Measurements from ENCODE around the gene DUSP28. TPM values are rescaled to one million over a fixed set of nuclear protein-coding genes. Genes with fewer than 3 reads are reported as not detected.

The DUSP28 gene
- total RNA-seq, 1 donor from 2014 or later, result 6.3 TPM

GRCh38 chr2:240603081-240603835 is 43.1 kb downstream of the DUSP28 start:
- no peak for DNase-seq
- peaks cover 7% of the 10 kb centered on the region for H3K4me1 Mint-ChIP-seq
- no peaks in the 10 kb centered on the region for H3K27me3 Mint-ChIP-seq
- H3K4me3 Mint-ChIP-seq, result no peak overlapping the region
- peaks cover 4% of the 10 kb centered on the region for H3K36me3 Mint-ChIP-seq (ENCODE audit: low read depth)
- intact Hi-C loops (cut with micrococcal nuclease), result no loop called here
- H3K27ac Mint-ChIP-seq, result no peak overlapping the region
- no peaks in the 10 kb centered on the region for H3K9me3 Mint-ChIP-seq

- Mint-ChIP-seq H3K36me3 (ENCODE audit: low read depth) (peaks cover 4% of the 10 kb centered on the region), H3K4me3 (no peak overlapping the region), H3K27ac (no peak overlapping the region), H3K27me3 (no peaks in the 10 kb centered on the region), H3K9me3 (no peaks in the 10 kb centered on the region), H3K4me1 (peaks cover 7% of the 10 kb centered on the region)
- intact Hi-C loops (cut with micrococcal nuclease), result no loop called here
- DNase-seq, result no peak
Observed at GRCh38 chr2:240603846-240604245, 43.7 kb downstream of the DUSP28 start.

DNA sequence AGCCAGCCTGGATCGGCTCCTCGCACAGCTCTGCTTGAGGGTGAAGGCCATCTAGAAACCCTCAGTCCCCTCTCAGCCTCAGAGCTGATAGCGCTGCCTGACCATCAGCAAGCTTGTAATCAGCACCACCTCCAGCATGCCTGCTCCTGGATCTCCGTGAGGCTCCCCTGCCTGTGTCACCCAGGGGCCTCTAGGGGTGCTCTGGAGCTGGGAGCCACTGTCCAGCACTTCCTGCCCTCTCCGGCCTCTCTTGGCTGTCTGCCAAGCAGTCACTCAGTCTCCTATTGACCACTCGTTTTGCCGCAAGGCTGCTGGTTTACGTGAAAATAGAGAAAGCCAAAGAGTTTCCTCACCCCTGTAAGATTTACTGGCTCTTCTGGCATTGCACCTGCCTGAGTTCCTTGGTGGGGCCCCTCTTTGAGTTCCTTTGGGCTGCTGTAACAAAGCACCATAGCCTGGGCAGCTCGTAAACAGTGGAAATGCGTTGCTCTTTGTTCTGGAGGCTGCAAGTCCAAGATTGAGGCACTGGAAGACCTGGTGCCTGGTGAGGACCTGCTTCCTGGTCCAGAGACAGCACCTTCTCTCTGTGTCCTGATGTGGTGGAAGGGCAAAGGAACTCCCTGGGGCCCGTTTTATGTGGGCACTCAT is 44.3 kb downstream of the DUSP28 start:
- H3K4me3 Mint-ChIP-seq, result no peak overlapping the region
- no peaks in the 10 kb centered on the region for H3K27me3 Mint-ChIP-seq
- no peaks in the 10 kb centered on the region for H3K9me3 Mint-ChIP-seq
- DNase-seq, result no peak
- intact Hi-C loops (cut with micrococcal nuclease), result no loop called here
- H3K27ac Mint-ChIP-seq, result peak overlapping the region; percentile 41
- peaks cover 7% of the 10 kb centered on the region for H3K36me3 Mint-ChIP-seq (ENCODE audit: low read depth)
- peaks cover 11% of the 10 kb centered on the region for H3K4me1 Mint-ChIP-seq

DNA sequence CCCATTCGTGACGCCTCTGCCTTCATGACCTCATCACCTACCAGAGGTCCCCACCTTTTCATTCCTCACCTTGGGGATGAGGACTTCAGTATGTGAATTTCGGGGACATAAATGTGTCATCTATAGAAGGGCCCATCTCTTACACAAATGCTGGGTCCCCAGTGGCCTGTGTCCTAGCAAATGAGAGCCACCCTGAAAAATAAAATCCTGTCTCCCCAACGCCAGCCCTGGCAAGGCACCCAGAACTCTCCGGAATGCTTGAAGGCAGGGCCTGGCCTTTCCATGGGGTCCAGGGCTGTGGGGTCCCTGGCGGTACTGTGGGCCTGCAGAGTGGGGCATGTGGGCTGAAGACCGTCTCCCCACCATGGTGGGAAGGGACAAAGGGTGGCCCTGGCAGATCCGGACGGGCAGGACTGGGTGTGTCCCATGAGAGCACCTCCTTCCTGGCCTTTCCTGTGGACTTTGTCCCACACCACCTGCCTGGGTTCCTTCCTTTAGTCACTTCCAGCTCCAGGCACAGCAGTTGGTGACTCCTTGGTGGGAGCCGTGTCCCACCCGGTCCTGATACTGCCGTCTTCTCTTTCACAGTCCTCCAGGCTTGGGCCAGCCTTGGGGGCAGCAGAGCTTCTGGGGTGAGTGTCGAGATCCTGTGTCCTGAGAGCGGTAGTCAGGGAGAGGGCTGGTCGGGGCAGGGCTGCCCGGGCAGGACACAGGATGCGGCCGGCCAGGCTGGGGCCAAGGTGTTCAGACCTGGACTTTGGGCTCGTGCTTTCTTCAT is 45.0 kb downstream of the DUSP28 start:
- Mint-ChIP-seq H3K9me3 (no peaks in the 10 kb centered on the region), H3K36me3 (ENCODE audit: low read depth) (peaks cover 6% of the 10 kb centered on the region), H3K27ac (no peak overlapping the region), H3K27me3 (no peaks in the 10 kb centered on the region), H3K4me1 (peaks cover 8% of the 10 kb centered on the region), H3K4me3 (no peak overlapping the region)
- no peak for DNase-seq
- intact Hi-C loops (cut with micrococcal nuclease), result no loop called here

- DNase-seq, result no peak
- Mint-ChIP-seq H3K4me1 (peaks cover 8% of the 10 kb centered on the region), H3K4me3 (no peak overlapping the region), H3K27ac (no peak overlapping the region), H3K9me3 (peaks cover under 1% of the 10 kb centered on the region), H3K27me3 (no peaks in the 10 kb centered on the region), H3K36me3 (ENCODE audit: low read depth) (peaks cover 7% of the 10 kb centered on the region)
- intact Hi-C loops (cut with micrococcal nuclease), result no loop called here
Observed at GRCh38 chr2:240605867-240606743, 45.9 kb downstream of the DUSP28 start.

- Mint-ChIP-seq H3K4me3 (no peak overlapping the region), H3K4me1 (peaks cover 24% of the 10 kb centered on the region), H3K27me3 (no peaks in the 10 kb centered on the region), H3K36me3 (ENCODE audit: low read depth) (peaks cover 23% of the 10 kb centered on the region), H3K27ac (no peak overlapping the region), H3K9me3 (peaks cover 6% of the 10 kb centered on the region)
- DNase-seq, result peak; percentile 75
- intact Hi-C loops (cut with micrococcal nuclease), result no loop called here
Observed at GRCh38 chr2:240611601-240612210, 51.5 kb downstream of the DUSP28 start.

Other genes starting within 250 kb of the DUSP28 start
- gene GPC1, start 124.7 kb upstream of the DUSP28 start, total RNA-seq, result 5.9 and 6.6 TPM in 2 replicates
- gene ANKMY1, start 2.4 kb upstream of the DUSP28 start, total RNA-seq, result 24.8 and 26.7 TPM in 2 replicates
- 59.1 and 60.7 TPM in 2 replicates for gene RNPEPL1, start 8.1 kb downstream of the DUSP28 start, total RNA-seq
- 48.4 and 51.9 TPM in 2 replicates for gene CAPN10, start 26.4 kb downstream of the DUSP28 start, total RNA-seq
- gene GPR35, start 65.1 kb downstream of the DUSP28 start, total RNA-seq, result 7.1 and 8.7 TPM in 2 replicates
- gene AQP12B, start 122.5 kb downstream of the DUSP28 start, total RNA-seq, result not detected in 2 replicates
- gene AQP12A, start 131.5 kb downstream of the DUSP28 start, total RNA-seq, result not detected in 2 replicates